Activated CD4-positive, alpha-beta T cell treated with anti-CD3 and anti-CD28 coated beads, Interleukin-2, Interleukin-4, amounts not matched to agents 100 ng/mL and 50 ng/mL, durations not matched to agents 16 hours and 8 hours (primary cell): ENCODE measurements around the gene ALPL.
"Not testable (repeated sequence)": the region's sequence is repeated elsewhere in the genome, so short reads cannot be mapped to it uniquely, and the experiment has no call there.

Experiments used
- DNase-seq: peaks from one replicate; pipeline ENCODE4 v3.0.0-alpha.2; 2020; ENCODE audit warnings: low spot score

The ALPL gene

DNA sequence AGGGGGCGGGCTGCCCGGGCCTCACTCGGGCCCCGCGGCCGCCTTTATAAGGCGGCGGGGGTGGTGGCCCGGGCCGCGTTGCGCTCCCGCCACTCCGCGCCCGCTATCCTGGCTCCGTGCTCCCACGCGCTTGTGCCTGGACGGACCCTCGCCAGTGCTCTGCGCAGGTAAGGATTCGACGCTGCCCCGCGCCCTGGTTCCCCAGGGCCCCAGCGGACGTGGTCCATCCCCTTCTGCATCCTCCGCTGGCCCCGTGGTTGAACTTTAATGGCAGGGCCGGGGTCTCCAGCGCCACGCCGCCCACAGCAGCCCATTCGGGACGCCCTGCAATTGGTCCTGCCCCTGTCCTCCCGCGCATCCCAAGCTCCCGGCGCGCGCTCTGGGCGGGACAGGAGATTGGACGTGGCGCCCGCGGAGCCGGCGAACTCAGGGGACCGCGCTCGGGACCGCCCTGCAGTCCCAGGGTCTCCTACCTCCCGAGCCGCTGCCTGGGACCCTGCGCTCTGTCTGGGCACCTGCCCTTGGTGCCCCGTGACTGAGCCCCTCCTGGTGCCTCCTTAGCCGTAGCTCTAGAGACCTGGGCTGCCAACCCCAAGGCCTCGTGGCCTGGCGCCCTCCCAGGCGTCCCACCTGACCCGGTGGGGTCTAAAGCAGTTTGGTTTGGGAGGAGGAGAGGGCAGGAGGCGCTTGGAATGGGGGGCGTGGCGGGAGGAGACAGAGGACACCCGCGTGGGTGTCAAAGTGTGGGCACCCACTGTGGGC is at the start of gene ALPL:
Gene ALPL (plus strand): TSS at position 73 of the 762 bp plus-strand sequence. CDS start 44,659 bp downstream, outside the sequence.
- DNase-seq = no peak

DNA sequence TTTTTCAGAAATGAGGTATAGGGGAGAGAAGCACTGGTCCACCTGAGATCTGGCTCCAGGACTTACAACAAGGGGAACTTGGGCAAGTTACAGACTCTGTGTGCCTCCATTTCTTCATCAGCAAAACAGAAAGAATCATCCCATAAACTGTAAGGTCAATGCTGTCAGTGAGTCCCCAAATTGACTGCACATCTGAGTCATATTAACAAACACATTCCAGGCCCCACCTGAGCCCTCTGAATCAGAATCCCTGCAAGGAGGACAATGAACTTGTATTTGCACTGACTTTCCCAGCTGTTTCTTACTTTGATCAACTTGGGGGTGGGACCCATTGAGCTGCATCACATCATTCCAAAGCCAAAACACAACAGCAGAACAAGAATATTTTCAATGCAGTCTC is 44.1 kb upstream of the ALPL start:
- not testable (repeated sequence) for DNase-seq

DNA sequence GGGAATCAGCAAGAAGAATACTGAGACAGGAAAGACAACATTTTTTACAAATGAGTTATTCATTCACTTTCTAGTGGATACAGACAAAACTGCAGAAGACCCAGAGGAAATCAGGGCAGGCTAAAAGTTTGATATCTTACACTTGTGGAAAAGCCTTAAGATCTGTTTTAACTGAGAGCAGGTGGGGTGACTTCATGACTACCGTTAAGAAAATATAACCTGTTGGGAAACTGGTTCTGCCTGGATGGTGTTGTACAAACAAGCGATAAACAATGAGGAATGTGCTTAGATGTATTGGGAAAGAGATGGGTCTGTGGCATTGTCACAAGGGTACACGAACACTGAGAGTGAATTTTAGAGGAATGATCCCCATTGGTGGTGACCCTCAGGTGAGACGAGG is 41.3 kb upstream of the ALPL start:
- DNase-seq = not testable (repeated sequence)

DNA sequence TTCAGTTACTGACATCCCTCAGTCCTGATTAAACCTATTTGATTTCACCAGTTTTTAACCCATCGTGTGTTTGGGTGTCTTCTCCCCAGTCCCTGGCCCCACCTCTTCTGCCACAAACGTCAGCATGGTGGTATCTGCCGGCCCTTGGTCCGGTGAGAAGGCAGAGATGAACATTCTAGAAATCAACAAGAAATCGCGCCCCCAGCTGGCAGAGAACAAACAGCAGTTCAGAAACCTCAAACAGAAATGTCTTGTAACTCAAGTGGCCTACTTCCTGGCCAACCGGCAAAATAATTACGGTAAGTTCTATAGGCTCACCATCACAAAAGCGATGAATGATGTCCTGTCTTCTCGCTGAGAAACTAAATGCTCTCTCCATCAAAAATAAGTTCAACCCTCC is 40.6 kb upstream of the ALPL start:
- peak; percentile 31 for DNase-seq

DNA sequence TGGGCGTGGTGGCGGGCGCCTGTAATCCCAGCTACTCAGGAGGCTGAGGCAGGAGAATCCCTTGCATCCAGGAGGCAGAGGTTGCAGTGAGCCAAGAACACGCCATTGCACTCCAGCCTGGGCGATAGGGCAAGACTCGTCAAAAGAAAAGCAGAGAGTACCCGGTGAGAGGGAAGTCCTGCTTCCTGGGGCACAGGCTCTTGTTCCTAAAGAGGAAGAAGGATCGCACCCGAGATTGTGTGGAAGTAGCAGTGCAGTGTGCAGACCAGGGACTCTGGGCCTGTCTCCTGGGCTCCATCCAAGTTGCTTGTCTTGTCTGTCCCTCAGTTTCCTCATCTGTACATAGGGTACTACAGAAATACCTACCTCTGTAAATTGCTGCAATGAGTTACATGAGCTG is 39.6 kb upstream of the ALPL start:
- no peak for DNase-seq

DNA sequence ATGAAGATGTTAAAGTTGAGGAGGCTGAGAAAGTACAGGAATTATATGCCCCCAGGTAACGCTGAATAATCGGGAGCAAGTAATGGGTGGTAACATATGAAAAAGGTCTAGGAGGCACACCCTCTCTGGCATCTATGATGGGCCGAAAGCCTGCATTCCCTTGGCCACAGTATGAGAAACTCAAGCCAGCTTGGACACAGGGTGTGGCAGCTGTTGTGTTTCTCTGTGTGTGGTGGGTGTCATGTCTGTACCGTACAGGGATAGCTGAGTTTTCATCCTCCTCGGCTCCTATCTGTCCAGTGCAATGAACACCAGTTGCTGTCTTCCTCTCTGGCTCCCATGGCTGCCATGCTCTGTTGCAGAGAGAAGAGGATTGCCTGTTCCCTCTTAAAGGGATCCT is 36.4 kb upstream of the ALPL start:
- DNase-seq = no peak

DNA sequence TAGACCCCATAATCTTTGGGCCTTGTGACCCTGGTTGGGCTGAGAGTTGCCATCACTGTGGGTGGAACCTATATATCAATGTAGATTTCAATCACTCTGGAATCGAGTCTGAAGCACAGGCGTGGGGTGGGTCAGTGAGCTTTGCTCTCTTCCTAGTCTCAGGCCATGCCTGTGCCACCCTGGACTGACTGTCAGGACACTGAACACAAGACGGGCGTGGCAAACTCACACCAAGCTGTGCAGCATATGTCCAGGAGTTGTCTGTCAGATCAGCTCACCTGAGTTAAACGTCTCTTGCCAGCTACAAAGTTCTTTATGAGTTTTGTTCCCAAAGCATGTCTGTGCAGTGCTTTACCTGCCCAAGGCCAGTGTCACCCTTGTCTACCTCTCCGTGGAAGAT is 30.9 kb upstream of the ALPL start:
- DNase-seq = no peak

DNA sequence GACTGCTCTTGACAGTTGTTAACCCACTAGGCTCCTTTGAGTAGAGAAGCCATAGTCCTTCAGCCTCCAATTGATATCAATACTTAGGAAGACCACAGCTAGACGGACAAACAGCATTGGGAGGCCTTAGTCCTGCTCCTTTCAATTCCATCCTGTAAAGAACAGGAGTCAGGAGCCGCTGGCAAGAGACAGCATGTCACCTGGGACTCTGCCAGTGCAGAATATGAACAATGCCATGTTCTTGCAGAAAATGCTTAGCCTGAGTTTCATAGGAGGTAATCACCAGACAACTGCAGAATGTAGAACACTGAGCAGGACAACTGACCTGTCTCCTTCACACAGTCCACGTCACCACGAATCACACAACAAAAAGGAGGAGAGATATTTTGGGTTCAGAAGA is 25.3 kb upstream of the ALPL start:
- DNase-seq = not testable (repeated sequence)

DNA sequence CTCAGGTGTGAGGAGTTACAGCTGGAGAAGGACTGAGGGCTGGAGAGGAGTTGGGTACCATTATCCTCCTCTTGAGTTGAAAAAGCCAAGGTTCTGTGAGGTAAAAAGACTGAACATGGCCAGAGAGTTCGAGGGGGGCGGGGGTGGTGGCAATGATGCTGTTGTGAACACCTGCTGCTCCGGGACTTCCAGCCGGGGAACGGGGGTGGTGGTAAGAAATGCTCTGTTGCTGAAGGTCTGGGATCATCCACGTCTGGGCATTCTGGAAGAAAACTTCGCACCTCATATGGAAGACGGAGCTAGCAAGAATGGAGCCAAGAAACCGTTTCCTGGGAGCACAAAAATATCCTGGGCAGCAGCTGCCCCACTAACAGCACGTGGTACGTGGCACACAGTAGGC is 20.1 kb upstream of the ALPL start:
- no peak for DNase-seq

DNA sequence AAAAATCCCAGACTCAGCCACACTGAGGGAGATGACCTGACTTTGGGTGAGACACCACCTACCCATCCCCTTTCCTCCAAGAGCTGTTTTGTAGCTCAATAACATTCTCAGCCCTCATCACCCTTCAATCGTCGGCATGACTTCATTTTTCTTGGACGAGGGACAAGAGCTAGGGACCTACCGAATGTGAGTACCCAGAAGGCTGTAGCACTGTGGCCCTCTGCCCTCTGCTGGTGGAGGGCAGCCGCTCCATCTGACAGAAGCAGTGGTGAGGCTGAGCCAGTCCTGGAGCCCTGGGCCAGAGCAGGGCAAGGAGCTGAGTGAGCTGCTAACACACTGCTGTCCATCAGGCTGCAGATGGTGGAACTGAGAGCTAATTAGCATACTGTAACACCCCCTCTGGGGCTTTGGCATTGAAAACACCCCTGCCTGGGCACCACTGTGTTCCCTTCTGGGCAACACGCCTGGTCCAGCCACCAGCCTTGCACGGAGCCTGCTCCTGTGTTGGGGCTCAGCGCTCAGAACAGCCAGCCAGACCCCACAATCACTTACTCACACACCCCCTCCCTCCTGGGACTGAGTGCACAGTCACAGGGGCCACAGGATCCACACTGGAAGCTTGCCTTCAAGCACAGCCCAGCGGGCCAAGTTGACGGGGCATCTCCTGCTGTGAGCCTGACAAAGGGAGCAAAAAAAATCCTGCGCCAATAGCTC is 18.3 kb upstream of the ALPL start:
- peak; percentile 31 for DNase-seq

DNA sequence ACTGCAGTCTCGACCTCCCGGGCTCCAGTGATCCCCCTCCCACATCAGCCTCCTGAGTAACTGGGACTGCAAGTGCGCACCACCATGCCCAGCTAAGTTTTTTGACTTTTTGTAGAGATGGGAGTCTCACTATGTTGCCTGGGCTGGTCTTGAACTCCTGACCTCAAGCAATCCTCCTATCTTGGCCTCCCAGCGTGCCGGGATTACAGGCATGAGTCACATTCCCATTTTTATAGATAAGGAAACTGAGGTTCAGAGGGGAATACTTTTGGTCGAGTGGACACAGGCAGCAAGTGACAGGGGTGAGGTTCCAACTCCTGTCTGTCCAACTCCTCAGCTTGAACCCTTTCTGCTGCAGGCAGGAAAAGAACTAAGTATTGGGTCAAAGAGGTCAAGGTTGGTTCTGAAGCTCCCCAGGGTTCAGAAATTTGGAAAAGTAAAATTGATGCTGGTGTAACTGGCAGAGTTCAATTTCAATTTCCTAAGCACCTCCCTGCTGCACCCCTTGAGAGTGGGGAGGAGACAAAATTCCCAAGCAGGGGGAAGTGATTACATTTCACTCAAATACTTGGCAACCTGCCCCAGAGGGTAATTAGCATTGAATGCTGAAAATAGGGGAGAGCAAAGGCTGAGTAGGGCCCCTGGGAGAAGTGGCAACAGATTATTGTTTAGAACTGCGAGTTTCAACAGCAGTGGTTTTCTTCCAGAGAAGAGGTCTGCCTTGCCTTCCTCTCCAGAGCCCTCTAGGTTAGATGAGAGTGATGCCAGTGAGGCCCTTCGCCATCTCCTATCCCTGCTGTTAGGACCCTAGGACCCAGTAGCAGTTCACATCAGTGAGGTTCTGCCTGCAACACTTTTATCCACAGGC is 17.5 kb upstream of the ALPL start:
- no peak for DNase-seq

DNA sequence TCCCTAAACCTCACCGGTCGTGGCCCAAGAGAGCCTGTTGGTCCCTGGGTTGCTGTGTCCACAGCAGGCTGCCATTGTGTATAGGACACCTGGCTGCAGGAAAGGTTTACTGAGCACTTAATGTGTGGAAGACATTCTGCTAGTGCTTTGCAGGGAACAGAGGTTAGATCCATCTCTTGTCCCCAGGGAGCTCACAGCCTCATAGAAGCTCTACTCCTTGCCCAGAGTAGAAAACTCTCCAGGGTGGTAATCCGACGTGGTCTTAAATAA is 16.9 kb upstream of the ALPL start:
- no peak for DNase-seq

DNA sequence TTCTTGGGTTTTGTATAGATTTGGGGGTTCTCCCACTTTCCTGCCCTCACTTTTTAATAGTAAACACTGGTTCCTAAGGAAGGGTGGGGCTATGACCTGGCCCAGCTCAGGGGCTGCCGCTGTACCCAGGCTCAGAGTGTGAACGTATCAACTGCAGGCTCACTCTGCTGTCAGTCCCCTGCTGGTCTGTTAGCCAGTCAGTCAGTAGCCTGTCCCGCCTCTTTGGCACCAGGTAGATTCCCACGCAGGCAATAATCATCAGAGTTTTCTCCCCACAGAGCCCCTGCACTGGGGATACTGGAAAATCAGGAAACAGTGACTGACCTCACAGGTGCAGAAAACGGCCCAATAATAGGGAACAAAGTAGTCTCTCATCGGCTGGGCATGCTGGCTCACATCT is 15.0 kb upstream of the ALPL start:
- DNase-seq = no peak

DNA sequence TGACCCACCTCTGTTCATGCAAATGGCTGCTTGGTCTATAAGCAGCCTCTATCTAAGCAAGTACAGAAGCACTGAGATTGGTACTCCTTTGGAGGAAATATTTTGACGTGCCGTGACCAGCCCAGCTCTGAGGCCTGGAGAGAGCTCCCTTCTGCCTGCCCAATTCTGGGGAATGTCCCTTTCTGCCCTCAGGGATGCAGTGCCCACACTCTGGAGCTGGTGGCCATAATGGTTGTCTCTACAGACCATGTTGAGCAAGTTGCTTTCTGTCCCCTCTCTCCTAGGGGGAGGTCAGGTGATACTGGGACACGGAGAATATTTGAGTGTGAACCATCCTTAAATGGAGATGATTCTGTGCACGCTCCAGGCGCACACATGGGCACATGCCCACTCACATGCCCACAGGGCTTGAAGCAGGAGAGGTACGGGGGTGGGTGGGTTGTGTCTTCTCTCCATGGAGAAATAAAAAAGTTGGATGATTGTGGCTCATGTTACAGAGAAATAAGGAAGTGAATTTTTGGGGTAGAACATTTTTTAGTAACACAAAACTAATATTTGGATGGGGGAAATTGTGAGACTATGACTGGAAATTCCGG is 13.9 kb upstream of the ALPL start:
- DNase-seq = no peak

DNA sequence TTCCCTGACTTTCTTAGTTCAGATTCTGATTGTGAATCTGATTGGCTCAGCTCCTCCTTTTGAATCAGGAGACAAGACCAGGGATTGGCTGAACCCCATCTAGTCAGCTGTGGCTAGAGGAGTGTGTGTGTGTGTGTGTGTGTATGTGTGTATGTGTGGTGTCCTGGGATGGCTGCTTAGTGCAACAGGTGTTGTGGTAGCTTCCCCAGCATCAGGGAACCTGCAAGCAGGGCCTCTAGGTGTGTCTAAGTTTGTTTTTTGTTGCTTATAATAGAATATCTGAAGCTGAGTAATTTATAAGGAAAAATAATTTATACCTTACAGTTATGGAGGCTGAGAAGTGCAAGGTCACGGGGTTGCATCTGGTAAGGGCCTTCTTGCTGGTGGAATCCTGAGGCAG is 13.2 kb upstream of the ALPL start:
- DNase-seq = no peak

DNA sequence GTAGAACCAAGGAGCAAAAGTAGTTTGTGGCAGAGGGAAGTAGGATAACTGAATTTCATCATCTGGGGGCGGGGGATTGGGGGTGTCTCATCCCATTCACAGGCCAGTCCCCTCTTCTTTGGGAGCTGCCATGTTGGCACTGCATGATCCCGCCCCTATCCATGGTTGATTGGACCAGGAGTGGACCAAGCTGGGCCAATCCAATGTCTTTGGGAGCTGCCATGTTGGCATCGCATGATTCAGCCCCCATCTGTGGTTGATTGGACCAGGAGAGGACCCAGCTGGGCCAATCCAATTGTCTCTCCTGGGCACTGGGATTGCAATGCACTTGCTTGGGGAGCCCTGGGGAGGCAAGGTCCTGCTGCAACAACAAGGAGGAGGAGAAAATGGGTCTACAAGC is 12.3 kb upstream of the ALPL start:
- DNase-seq = no peak

DNA sequence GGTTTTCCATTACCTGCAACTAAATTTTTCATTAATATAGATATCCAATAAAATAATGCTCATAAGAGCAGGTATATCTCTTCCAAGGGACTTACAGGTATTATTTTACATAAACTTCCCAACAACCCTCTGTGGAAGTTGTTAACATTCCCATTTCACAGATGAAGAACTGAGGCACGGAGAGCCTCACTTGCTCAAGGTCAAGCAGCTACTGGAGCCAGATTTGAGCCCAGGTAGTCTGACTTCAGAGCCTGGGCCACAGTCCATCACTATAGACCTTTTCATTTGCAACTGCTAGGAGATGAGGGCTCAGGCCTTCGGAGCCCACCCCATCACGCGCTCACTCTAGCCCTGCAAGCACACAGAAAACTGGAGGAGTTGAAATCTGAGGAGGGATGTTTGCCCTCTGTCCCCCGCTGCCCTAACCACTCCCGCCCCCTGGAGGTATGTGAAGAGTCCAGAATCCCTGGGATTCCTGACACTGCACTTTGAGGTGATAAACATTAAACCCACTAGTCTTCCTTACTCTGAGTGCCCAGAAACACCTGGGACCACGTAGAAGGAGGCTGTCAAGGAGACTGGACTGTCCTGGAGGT is 11.7 kb upstream of the ALPL start:
- DNase-seq = no peak

DNA sequence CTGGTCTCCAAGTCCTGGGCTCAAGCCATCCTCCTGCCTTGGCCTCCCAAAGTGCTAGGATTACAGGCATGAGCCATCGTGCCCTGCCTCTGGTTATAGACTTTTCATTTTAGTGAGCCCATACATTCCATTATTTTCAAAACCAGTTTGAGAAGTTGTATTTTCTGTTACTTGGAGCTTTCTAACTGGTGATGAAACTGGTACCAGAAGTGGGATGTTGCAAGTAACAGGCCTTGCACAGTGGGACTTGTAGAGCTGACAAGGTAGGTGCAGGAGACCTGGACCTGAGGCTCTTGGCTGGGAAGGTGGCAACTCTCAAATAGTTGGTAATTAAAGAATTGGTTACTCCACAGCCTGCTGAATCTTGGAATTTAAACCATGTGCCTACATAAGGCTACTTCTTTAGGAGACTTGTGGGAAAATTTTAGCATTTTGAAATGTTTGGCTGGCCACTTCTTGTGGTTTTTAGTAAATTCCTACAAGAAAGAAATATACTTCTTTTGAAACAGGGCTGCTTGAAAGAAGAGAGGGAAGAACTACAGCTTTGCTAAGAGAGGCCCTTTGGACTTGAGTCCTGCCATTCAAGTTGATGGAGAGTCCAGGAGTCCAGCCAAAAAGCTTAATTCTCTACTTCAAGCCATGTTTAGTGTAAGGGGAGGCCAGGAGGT is 9.8 kb upstream of the ALPL start:
- DNase-seq = no peak

DNA sequence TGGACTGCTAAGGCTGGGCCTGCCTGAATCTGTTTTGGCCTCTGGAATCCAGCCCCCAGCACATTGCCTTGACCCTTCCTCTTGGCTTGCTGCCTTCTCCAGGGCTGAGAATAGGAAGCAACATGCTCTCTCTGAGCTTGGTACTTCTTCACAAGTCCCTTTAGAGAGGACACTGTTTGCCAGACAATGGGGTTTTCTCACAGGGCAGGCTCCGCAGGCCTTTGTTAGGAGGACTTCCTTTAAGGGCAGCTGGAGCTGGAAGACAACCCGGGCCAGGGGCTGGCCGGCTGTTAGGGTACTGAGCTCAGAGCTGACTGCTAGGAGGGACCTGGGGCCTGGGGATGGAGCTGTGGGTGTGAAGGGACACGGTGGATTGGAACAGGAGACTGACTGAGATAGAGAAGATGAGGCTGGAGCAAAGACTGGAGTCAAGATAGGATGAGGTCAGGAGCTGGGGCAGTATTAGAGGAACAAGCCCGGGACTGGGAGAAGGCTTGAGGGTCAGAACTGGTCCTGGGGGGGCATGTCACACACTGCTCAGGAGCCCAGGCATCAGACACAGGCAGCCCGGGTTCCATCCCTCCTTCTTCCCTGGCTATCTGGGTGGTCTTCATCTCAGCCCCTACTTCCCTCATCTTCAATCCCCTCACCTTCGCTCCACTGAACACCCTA is 5.4 kb upstream of the ALPL start:
- no peak for DNase-seq

DNA sequence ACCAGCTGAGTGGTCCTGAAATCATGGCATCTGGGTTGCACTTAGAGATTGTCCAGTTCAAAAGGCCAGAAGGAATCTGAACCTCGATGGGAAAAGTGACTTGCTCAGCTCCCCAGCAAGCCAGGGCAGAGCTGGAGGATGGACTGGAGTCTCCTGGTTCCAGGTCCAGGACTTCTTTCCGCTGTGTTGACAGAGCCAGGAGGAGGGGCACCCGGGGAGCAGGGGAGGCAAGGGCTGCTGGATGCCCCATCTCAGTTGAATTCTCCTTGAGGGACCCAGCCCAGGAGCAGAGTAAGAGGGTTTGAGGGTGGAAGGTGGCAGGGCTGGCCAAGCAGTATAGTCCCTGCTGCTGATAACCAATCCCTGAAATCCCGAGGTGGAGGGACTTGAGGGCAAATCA is 2.4 kb upstream of the ALPL start:
- no peak for DNase-seq
